Measurements from ENCODE around the gene ACOX2. TPM values are rescaled to one million over a fixed set of nuclear protein-coding genes. Genes with fewer than 3 reads are reported as not detected.

Gene ACOX2
- total RNA-seq, 1 experiment from 2014 or later: 3.2 TPM

DNA sequence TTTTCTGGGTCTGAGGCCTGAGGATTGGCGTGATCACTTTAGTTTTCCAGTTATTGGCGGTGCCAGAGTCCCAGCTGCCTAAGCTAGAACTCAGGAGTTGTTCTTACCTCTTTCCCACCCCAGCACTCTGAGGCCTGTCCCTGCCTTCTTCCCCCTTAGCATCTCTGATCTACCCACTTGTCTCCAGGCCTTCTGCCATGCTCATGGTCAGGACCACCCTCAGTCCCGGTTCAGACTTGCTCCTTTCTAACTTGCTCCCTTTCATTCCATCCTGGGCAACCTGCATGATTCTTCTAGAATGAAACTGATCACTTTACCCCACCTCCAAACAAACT, 15.7 kb downstream of the ACOX2 start:
- DNase-seq (ENCODE audit: low read depth, low spot score): no peak
- no peak for TF ChIP-seq POLR2AphosphoS5 (IDR thresholded peaks at IDR 0.05; ENCODE audit: low read depth, low read length)
- TF ChIP-seq, protein P1, sequence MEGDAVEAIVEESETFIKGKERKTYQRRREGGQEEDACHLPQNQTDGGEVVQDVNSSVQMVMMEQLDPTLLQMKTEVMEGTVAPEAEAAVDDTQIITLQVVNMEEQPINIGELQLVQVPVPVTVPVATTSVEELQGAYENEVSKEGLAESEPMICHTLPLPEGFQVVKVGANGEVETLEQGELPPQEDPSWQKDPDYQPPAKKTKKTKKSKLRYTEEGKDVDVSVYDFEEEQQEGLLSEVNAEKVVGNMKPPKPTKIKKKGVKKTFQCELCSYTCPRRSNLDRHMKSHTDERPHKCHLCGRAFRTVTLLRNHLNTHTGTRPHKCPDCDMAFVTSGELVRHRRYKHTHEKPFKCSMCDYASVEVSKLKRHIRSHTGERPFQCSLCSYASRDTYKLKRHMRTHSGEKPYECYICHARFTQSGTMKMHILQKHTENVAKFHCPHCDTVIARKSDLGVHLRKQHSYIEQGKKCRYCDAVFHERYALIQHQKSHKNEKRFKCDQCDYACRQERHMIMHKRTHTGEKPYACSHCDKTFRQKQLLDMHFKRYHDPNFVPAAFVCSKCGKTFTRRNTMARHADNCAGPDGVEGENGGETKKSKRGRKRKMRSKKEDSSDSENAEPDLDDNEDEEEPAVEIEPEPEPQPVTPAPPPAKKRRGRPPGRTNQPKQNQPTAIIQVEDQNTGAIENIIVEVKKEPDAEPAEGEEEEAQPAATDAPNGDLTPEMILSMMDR (IDR thresholded peaks at IDR 0.05): no peak
- TF ChIP-seq, protein P2, sequence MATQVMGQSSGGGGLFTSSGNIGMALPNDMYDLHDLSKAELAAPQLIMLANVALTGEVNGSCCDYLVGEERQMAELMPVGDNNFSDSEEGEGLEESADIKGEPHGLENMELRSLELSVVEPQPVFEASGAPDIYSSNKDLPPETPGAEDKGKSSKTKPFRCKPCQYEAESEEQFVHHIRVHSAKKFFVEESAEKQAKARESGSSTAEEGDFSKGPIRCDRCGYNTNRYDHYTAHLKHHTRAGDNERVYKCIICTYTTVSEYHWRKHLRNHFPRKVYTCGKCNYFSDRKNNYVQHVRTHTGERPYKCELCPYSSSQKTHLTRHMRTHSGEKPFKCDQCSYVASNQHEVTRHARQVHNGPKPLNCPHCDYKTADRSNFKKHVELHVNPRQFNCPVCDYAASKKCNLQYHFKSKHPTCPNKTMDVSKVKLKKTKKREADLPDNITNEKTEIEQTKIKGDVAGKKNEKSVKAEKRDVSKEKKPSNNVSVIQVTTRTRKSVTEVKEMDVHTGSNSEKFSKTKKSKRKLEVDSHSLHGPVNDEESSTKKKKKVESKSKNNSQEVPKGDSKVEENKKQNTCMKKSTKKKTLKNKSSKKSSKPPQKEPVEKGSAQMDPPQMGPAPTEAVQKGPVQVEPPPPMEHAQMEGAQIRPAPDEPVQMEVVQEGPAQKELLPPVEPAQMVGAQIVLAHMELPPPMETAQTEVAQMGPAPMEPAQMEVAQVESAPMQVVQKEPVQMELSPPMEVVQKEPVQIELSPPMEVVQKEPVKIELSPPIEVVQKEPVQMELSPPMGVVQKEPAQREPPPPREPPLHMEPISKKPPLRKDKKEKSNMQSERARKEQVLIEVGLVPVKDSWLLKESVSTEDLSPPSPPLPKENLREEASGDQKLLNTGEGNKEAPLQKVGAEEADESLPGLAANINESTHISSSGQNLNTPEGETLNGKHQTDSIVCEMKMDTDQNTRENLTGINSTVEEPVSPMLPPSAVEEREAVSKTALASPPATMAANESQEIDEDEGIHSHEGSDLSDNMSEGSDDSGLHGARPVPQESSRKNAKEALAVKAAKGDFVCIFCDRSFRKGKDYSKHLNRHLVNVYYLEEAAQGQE (IDR thresholded peaks at IDR 0.05; ENCODE audit: insufficient read depth in 1 of 2, low read depth in 2 of 2, low read length in 1 of 2): no peak
- TF ChIP-seq SIN3A (IDR thresholded peaks at IDR 0.05; ENCODE audit: borderline replicate concordance, insufficient read depth, low read depth, low read length): no peak
- TF ChIP-seq TCF7L2 (IDR thresholded peaks at IDR 0.05; ENCODE audit: low read depth, low read length): no peak
- H3K4me3 ChIP-seq (ENCODE audit: low read depth in 2 of 2, low read length in 2 of 2): no peak overlapping the region
- peak overlapping the region; percentile 59; the same call in 1 of the 2 replicates for H3K27ac ChIP-seq (ENCODE audit: low read length)
- ChIA-PET CTCF (interaction anchor here (0.6 kb wide), 1 partner anchor 25 kb away, joined by 3 read pairs; no protein-coding TSS in a partner anchor), POLR2A (interaction anchor here (0.6 kb wide), 1 partner anchor 70 kb away, joined by 12 read pairs; no protein-coding TSS in a partner anchor)
- H3K4me1 ChIP-seq (ENCODE audit: control insufficient read depth, insufficient read depth, low read length): peaks cover 21% of the 10 kb centered on the region
- H3K9me3 ChIP-seq (ENCODE audit: control insufficient read depth, insufficient read depth, low read depth, low read length): no peaks in the 10 kb centered on the region
- 0 out of 2 replicates have a peak, but pooled peaks have one; percentile 10 for ATAC-seq
- in situ Hi-C loops (cut with HindIII; ENCODE audit: low pct_unique_long_range_greater_than_20kb, low sequenced_read_pairs) (no loop called here), intact Hi-C loops (cut with micrococcal nuclease; ENCODE audit: unreplicated experiment) (no loop called here)
- no peaks in the 10 kb centered on the region for H3K27me3 ChIP-seq (ENCODE audit: control insufficient read depth, insufficient read depth, low read length)
- no TSS peak for BruUV-seq (replicated peaks)
- H3K36me3 ChIP-seq (ENCODE audit: control insufficient read depth, insufficient read depth, low read length): no peaks in the 10 kb centered on the region

DNA sequence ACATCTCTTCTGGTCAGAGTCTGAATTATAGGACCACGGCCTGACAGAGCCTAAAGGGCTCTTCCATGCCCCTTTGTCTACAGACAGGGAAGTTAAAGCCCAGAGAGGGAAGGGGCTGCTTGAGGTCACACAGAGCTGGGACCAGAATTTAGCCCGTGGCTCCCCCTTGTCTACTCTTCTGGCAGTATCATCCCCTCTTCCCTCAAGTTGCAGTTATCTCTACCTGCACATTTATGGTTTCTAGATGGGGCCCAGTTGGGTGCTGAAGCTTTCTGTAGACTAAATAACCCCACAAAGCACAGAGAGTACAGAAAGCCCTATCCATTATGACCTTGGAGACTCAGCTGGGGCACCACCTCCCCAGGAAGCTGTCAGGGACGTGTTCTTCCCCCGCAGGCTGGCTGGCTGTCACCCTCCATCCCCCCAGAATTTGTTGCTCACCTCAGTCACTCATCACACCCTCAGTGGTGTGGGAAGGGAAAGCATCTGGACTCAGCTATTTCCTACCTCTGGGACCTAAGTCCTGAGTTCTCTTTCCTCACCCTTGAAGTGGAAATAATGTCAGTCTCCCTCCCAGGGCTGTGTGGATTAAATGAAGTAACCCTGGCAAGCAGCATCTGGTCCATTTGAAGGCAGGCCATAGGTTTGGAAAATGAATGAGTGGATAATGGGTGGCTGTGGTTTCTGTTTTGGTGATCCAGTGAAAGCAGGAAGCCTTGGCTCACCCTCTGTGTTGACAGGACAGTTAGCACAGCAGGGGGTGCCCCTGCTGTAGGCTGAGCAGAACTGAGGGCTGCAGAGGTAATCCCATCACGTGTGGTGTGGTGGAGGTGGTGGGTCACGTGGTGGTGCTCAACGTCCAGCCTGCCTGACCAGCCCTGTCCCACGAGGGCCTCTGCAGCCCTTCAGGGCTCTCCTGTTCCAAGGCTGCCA, 16.3 kb downstream of the ACOX2 start:
- intact Hi-C loops (cut with micrococcal nuclease; ENCODE audit: unreplicated experiment) (no loop called here), in situ Hi-C loops (cut with HindIII; ENCODE audit: low pct_unique_long_range_greater_than_20kb, low sequenced_read_pairs) (no loop called here)
- Histone ChIP-seq H3K4me1 (ENCODE audit: control insufficient read depth, insufficient read depth, low read length) (peaks cover 19% of the 10 kb centered on the region), H3K4me3 (ENCODE audit: low read depth in 2 of 2, low read length in 2 of 2) (no peak overlapping the region), H3K9me3 (ENCODE audit: control insufficient read depth, insufficient read depth, low read depth, low read length) (no peaks in the 10 kb centered on the region), H3K27ac (ENCODE audit: low read length) (peak overlapping the region; percentile 34; the same call in 1 of the 2 replicates), H3K27me3 (ENCODE audit: control insufficient read depth, insufficient read depth, low read length) (no peaks in the 10 kb centered on the region), H3K36me3 (ENCODE audit: control insufficient read depth, insufficient read depth, low read length) (no peaks in the 10 kb centered on the region)
- ChIA-PET CTCF (no interaction called here), POLR2A (no interaction called here)
- no TSS peak for BruUV-seq (replicated peaks)
- peak; percentile 66 for ATAC-seq
- TF ChIP-seq, protein P1 (IDR thresholded peaks at IDR 0.05): no peak
- TF ChIP-seq SIN3A (IDR thresholded peaks at IDR 0.05; ENCODE audit: borderline replicate concordance, insufficient read depth, low read depth, low read length) (no peak), TCF7L2 (IDR thresholded peaks at IDR 0.05; ENCODE audit: low read depth, low read length) (no peak), POLR2AphosphoS5 (IDR thresholded peaks at IDR 0.05; ENCODE audit: low read depth, low read length) (no peak)
- TF ChIP-seq, protein P2 (IDR thresholded peaks at IDR 0.05; ENCODE audit: insufficient read depth in 1 of 2, low read depth in 2 of 2, low read length in 1 of 2): no peak
- no peak for DNase-seq (ENCODE audit: low read depth, low spot score)
